Measurements from ENCODE around the gene ETV6. TPM values are rescaled to one million over a fixed set of nuclear protein-coding genes. Genes with fewer than 3 reads are reported as not detected.

Gene ETV6
- polyA plus RNA-seq, 3 donors = 6.8 to 45.1 (median 11.7) TPM

DNA sequence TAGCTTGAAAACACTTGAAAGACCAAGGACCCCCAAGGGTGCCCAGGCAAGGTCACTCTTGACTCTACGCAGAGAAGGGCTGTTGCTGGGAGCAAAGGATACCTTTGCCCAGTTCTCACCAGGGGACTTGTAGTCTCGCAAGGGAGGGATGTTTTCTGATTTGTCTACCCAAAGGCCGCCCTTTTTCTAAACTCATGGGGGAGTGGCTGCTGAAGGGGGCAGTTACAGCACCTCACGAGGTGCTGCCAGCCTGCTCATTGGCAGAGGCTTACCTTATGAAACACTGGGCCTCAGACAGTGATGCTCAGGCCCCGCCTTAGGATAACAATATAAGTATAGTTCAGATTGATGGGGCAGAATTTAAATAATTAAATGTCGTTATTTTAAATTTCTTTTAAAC is 107.0 kb downstream of the ETV6 start:
- no peak for TF ChIP-seq CTCF (IDR thresholded peaks at IDR 0.05)
- Mint-ChIP-seq H3K9me3 (peaks cover 0 to 2% (median 0%) of the 10 kb centered on the region in 7 donors), H3K27ac (peak overlapping the region; percentile 21 to 86 (median 61)), H3K4me1 (peaks cover 76% of the 10 kb centered on the region), H3K4me3 (no peak overlapping the region), H3K36me3 (peaks cover 60 to 75% of the 10 kb centered on the region in 2 donors), H3K27me3 (ENCODE audit: low read depth in 3 of 3) (peaks cover 0 to 2% (median 0%) of the 10 kb centered on the region in 3 donors)
- no peaks in the 10 kb centered on the region for H3K9me3 ChIP-seq (replicated peaks in 1 of 2; ENCODE audit: control insufficient read depth in 1 of 2, insufficient read depth in 1 of 2, low read length in 2 of 2)
- H3K9ac ChIP-seq (ENCODE audit: insufficient read depth, low read length, poor library complexity, severe bottlenecking) = no peak overlapping the region
- no peak overlapping the region for H2AFZ ChIP-seq (ENCODE audit: insufficient read depth, low read depth, low read length, poor library complexity, severe bottlenecking)
- peaks cover 24 to 50% of the 10 kb centered on the region in 2 donors for H3K36me3 ChIP-seq (replicated peaks in 1 of 2; ENCODE audit: control insufficient read depth in 1 of 2, insufficient read depth in 2 of 2, low read length in 2 of 2)
- DNase-seq = no peak
- H3K4me3 ChIP-seq (replicated peaks in 1 of 3; ENCODE audit: low read depth in 2 of 3, low read length in 3 of 3) = no peak overlapping the region
- peaks cover 57 to 81% of the 10 kb centered on the region in 2 donors for H3K4me1 ChIP-seq (ENCODE audit: control insufficient read depth in 1 of 2, insufficient read depth in 2 of 2, low read length in 2 of 2)
- no peak overlapping the region for H3K4me2 ChIP-seq (replicated peaks; ENCODE audit: extremely low read depth, low read length, poor library complexity, severe bottlenecking)
- intact Hi-C loops (cut with micrococcal nuclease) = loop anchor here in 1 of 2 donors (10.0 kb wide), 1 partner anchor 78 kb away; no protein-coding TSS in a partner anchor
- H3K27ac ChIP-seq (ENCODE audit: low read depth in 1 of 2, low read length in 2 of 2) = peak overlapping the region in 1 of 2 donors; percentile 30
- no peaks in the 10 kb centered on the region for H3K27me3 ChIP-seq (ENCODE audit: control insufficient read depth in 2 of 2, insufficient read depth in 2 of 2, low read length in 2 of 2)
- no peaks in the 10 kb centered on the region for H4K20me1 ChIP-seq (ENCODE audit: insufficient read depth, low read length)
- no CpG with 5 or more reads among the region's 6 CpGs for WGBS (ENCODE audit: insufficient coverage)
- H3K79me2 ChIP-seq (ENCODE audit: insufficient read depth, low read length) = peaks cover 98% of the 10 kb centered on the region

GRCh38 chr12:11757095-11757494 is 107.6 kb downstream of the ETV6 start:
- Mint-ChIP-seq H3K4me1 (peaks cover 76% of the 10 kb centered on the region), H3K9me3 (peaks cover 0 to 2% (median 0%) of the 10 kb centered on the region in 7 donors), H3K27ac (peak overlapping the region in 4 of 7 donors; percentile 57 to 91 (median 60)), H3K36me3 (peaks cover 58 to 74% of the 10 kb centered on the region in 2 donors), H3K4me3 (no peak overlapping the region), H3K27me3 (ENCODE audit: low read depth in 3 of 3) (peaks cover 0 to 2% (median 0%) of the 10 kb centered on the region in 3 donors)
- no peaks in the 10 kb centered on the region for H3K9me3 ChIP-seq (replicated peaks in 1 of 2; ENCODE audit: control insufficient read depth in 1 of 2, insufficient read depth in 1 of 2, low read length in 2 of 2)
- no peaks in the 10 kb centered on the region for H3K27me3 ChIP-seq (ENCODE audit: control insufficient read depth in 2 of 2, insufficient read depth in 2 of 2, low read length in 2 of 2)
- H3K36me3 ChIP-seq (replicated peaks in 1 of 2; ENCODE audit: control insufficient read depth in 1 of 2, insufficient read depth in 2 of 2, low read length in 2 of 2) = peaks cover 24 to 52% of the 10 kb centered on the region in 2 donors
- H3K4me2 ChIP-seq (replicated peaks; ENCODE audit: extremely low read depth, low read length, poor library complexity, severe bottlenecking) = no peak overlapping the region
- DNase-seq = no peak
- no peak overlapping the region for H3K4me3 ChIP-seq (replicated peaks in 1 of 3; ENCODE audit: low read depth in 2 of 3, low read length in 3 of 3)
- H2AFZ ChIP-seq (ENCODE audit: insufficient read depth, low read depth, low read length, poor library complexity, severe bottlenecking) = no peak overlapping the region
- H4K20me1 ChIP-seq (ENCODE audit: insufficient read depth, low read length) = no peaks in the 10 kb centered on the region
- H3K9ac ChIP-seq (ENCODE audit: insufficient read depth, low read length, poor library complexity, severe bottlenecking) = no peak overlapping the region
- TF ChIP-seq CTCF (IDR thresholded peaks at IDR 0.05) = no peak
- peaks cover 57 to 81% of the 10 kb centered on the region in 2 donors for H3K4me1 ChIP-seq (ENCODE audit: control insufficient read depth in 1 of 2, insufficient read depth in 2 of 2, low read length in 2 of 2)
- H3K27ac ChIP-seq (ENCODE audit: low read depth in 1 of 2, low read length in 2 of 2) = no peak overlapping the region
- intact Hi-C loops (cut with micrococcal nuclease) = loop anchor here in 1 of 2 donors (10.0 kb wide), 1 partner anchor 78 kb away; no protein-coding TSS in a partner anchor
- H3K79me2 ChIP-seq (ENCODE audit: insufficient read depth, low read length) = peaks cover 98% of the 10 kb centered on the region
- WGBS (ENCODE audit: insufficient coverage) = no CpG with 5 or more reads among the region's 7 CpGs

All from CD14-positive monocyte (primary cell).